AG09319 (cell line): Measurements from ENCODE around the gene CPSF4L.

ENCODE experiments used
- DNase-seq: peaks from one replicate; pipeline ENCODE4 v3.0.0-alpha.2; 2010; ENCODE audit warnings: low read depth; ENCODE audit errors: extremely low read depth
- TF ChIP-seq, protein P1 (sequence below): IDR thresholded peaks from 2 replicates; pipeline ENCODE4 v1.5.1; 2011; ENCODE audit warnings: low read depth, mild to moderate bottlenecking, inconsistent platforms, low read length, moderate library complexity

The CPSF4L gene

GRCh38 chr17:73214008-73214407 is 47.7 kb downstream of the CPSF4L start:
- TF ChIP-seq, protein P1, sequence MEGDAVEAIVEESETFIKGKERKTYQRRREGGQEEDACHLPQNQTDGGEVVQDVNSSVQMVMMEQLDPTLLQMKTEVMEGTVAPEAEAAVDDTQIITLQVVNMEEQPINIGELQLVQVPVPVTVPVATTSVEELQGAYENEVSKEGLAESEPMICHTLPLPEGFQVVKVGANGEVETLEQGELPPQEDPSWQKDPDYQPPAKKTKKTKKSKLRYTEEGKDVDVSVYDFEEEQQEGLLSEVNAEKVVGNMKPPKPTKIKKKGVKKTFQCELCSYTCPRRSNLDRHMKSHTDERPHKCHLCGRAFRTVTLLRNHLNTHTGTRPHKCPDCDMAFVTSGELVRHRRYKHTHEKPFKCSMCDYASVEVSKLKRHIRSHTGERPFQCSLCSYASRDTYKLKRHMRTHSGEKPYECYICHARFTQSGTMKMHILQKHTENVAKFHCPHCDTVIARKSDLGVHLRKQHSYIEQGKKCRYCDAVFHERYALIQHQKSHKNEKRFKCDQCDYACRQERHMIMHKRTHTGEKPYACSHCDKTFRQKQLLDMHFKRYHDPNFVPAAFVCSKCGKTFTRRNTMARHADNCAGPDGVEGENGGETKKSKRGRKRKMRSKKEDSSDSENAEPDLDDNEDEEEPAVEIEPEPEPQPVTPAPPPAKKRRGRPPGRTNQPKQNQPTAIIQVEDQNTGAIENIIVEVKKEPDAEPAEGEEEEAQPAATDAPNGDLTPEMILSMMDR = no peak
- DNase-seq = no peak

DNA sequence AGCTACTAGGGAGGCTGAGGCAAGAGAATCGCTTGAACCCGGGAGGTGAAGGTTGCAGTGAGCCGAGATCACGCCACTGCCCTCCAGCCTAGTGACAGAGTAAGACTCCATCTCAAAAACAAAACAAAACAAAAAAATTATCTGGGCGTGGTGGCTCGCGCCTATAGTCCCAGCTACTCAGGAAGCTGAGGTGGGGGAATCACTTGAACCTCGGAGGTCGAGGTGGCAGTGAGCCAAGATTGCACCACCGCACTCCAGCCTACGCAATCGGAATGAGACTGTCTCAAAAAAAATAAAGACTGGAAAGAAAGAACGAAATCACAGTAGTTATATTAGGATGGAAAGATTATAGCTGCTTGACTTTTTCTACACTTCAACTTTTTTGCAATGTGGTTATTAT is 49.9 kb downstream of the CPSF4L start:
- DNase-seq = no peak
- TF ChIP-seq, protein P1 = no peak

DNA sequence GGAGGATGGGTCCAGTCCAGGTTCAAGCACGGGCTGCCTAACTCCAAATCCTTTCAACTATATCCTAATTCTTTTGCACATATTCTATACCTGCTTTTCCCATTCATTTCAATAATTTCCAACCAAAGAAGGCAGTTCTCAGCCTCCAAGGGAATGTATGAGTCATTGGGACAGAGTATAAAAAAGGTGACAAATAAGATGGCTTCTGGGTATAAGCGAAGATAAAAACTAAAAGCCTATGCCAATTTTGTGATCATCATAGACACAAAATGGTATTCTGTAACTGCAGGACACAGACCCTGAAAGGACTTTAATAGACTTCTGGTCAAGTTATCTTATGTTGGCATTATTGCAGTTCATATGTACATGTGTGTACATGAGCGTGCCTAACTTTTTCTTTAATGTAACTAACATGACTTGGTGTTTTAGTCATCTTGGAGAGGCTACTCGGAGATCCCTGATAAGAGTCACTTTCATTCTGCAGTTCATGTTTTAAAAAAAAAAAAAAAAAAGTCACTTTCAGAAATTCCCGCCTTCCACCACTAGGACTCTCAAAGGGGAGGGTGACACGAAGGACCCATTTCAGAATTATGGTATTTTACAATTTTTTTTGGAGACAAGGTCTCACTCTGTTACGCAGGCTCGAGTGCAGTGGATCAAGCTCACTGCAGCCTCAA is 51.5 kb downstream of the CPSF4L start:
- TF ChIP-seq, protein P1 = peak; percentile 11
- DNase-seq = no peak

DNA sequence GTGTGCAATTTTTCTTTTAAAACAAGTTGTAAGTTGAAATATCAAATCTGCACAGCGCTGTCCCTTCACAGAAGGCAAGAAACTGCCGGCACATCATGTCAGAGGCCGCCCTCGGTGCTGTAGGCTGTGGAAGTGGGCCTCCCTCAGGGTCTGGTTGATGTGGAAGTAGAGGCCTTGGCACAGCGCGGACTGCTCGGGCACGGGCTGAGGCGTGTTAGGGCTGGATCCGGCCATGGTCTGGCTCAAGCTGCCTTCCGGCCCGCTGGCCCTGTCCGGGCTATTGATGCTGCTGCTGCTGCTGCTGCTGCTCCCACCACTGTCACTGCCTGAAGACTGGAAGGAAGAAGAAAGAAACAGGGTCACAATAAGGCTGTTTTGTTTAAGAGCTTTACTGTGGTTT is 52.2 kb downstream of the CPSF4L start:
- no peak for DNase-seq
- TF ChIP-seq, protein P1 = no peak

DNA sequence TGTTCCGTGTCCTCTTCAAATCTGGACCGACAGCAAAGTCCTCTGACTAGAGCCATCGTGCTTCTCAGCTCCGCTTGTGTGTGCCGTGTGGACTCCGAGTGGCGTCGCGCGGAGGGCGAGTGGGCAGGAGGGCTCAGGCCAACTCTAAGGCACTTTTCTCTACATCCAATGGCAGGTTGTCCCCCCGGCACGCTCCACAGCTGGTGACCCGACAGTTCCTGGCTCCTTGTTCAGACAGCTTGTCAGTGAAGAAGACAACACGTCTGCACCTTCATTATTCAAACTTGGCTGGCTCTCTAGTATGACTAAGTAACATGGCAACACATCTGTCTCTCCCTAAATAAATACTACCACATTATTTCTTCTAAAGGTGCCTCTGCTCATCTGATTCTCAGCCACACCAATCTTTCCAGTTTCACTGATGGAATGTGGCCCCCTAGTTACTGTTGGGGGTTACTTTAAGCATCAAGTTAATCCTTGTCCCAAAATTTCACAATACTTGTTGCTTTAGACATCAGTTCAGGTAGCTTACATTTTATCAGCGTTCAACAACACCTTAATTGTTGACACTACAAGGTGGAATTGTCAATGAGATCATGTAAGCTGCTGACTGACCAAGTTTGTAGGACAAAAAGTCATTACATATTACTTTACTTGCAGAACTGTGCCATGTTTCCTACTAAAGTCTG is 53.4 kb downstream of the CPSF4L start:
- DNase-seq = no peak
- TF ChIP-seq, protein P1 = no peak

DNA sequence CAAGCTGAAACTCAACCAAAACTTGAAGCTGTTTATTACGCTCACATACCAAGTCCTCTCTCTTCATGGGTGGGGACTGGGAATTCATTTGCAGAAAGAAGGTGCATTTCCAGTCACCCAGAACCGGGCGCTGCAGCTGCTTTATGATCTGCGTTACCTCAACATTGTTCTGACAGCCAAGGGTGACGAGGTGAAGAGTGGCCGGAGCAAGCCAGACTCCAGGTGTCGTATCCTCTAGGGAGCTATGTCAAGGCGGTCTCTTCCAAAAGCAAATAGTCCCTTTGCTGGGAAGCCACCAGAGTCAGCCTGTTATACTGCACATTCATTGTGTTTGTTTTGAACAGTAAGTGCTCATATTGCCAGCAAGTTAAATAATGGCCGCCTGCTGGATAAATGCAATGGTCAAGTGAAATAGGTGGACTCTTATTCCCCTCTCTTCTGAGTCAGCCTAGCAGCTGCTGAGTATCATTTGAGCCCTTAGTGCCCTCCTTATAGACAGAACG is 56.2 kb downstream of the CPSF4L start:
- TF ChIP-seq, protein P1 = no peak
- no peak for DNase-seq

- TF ChIP-seq, protein P1 = no peak
- no peak for DNase-seq
Observed at GRCh38 chr17:73203788-73204479, 57.7 kb downstream of the CPSF4L start.
